Activated CD8-positive, alpha-beta memory T cell treated with anti-CD3 and anti-CD28 coated beads for 48 hours (primary cell): ENCODE results near the gene PLAAT5.
"Not testable (repeated sequence)": the region's sequence is repeated elsewhere in the genome, so short reads cannot be mapped to it uniquely, and the experiment has no call there.

ENCODE experiments used
- DNase-seq, 3 experiments: peaks; one replicate each; pipeline ENCODE4 v3.0.0-alpha.2; 2020; ENCODE audit warnings: low read depth in 2 of 3, low spot score in 2 of 3

The PLAAT5 gene

DNA sequence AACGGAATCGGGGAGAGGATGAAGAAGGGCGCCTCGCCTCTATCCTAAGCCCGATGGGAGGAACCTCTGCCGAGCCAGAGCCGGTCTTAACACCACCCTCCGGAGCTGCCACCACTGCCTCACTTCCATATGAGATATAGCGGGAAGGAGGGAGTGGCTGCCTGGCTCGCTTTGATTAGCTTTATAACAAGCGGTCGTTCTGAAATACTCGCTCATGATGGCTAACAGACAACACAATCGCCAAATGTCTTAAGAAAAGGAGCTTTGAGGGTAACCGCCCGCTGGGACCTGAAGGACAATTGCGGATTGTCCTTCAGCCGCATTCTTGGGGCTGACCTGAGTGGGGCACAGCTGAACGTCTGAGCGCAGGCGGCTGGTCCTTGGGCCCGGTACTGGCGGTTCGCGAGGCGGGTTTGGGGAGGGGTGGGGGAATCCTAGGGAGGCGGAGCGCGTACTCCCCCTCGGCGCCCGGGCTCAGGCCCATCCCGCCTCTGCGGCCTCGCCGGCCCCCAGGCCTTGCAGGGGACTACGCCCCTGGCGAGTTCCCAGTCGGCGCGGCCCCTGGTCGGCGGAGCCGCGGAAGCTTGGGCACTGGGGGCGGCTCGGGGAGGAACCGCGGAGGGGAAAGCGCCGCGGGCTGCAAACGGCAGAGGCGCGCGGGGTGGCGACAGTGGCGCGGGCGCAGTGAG lies at the start of gene PLAAT5:
PLAAT5 (minus strand) TSS at position 617 of the 689 bp plus-strand sequence; CDS start at position 484, 133 bp downstream.
- DNase-seq = no peak

- no peak for DNase-seq
Measured at GRCh38 chr11:63537293-63538101, 46.5 kb upstream of the PLAAT5 start.

GRCh38 chr11:63536669-63537292 lies 45.8 kb upstream of the PLAAT5 start, which contains the start of gene PLAAT4:
PLAAT4 (plus strand) TSS chr11:63536808; CDS start chr11:63536869, 61 bp downstream.
- no peak for DNase-seq

GRCh38 chr11:63535734-63536133 lies 44.8 kb upstream of the PLAAT5 start:
- DNase-seq = no peak

- DNase-seq = no peak
Measured at GRCh38 chr11:63534895-63535461, 44.0 kb upstream of the PLAAT5 start.

DNA sequence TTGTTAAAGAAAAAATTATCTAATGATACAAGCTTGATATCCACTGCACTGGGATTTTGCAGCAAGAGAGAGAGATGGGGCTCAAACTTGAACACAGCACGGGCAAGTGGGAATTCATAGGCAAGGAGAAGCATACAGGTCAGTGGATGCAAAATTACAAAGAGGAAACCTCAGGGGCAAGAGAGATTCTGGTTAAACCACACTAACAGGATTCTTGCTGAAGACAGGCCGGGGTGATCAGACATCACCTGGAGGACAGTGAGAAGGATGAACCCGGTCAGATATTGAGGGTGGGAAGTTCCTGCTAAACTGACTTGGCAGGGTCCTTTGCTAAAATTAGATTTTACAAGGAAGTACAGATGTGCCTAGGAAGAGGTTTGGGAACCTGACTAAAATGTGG lies 43.1 kb upstream of the PLAAT5 start:
- DNase-seq = no peak

DNA sequence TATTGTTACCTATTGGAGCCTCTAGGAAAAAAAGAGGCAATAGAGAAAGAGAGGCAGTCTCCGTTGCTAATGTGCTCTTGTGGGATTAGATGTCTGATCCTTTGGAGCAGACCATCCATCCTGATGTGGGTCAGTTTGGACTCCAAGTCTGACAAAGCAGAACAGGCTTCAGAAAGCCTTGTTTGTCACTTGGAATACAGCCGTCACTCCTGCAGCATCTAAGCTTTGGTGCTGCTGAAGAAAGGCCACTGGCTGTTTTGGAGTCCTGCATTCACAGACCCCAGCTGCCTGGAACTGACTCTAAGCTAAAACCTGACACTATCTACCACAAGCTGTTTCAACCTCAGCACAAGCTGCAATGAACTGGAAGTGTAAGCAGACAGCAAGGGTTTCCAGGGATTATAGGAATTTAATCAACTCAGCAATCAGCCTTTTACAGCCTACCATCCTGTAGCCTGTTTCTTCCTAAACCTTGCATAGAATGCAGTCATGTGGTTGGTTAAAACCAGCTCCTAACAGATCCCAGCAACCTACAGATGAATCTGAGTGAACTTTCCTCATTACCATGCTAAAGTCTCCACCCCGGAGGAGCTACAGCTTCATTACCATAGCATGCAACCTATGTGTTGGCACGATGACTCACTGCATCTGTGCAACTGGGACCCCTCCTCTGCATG lies 42.0 kb upstream of the PLAAT5 start:
- DNase-seq = no peak

GRCh38 chr11:63532117-63532516 lies 41.1 kb upstream of the PLAAT5 start:
- DNase-seq = no peak

GRCh38 chr11:63531074-63531792 lies 40.3 kb upstream of the PLAAT5 start:
- not testable (repeated sequence) for DNase-seq

DNA sequence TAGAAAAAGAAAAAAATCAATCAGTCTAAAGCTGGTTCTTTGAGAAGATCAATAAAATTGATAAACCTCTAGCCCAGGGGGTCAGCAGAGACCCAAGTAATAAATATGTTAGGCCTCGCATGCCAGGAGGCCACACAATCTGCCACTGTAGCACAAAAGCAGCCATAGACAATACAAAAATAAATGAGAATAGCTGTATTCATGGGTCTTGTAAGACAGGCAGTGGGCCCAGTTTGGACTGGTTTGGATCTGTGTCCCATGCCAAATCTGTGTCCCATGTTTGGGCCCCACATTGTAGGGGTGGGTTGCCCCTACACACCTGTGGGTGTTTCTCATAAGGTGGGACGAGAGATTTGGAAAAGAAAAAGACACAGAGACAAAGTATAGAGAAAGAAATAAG lies 39.1 kb upstream of the PLAAT5 start:
- DNase-seq = no peak

DNA sequence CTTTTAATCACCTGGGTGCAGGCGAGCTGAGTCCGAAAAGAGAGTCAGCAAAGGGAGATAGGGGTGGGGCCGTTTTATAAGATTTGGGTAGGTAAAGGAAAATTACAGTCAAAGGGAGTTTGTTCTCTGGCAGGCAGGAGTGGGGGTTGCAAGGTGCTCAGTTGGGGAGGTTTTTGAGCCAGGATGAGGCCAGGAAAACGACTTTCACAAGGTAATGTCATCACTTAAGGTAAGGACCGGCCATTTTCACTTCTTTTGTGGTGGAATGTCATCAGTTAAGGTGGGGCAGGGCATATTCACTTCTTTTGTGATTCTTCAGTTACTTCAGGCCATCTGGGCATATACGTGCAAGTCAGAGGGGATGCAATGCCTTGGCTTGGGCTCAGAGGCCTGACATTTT lies 38.4 kb upstream of the PLAAT5 start:
- not testable (repeated sequence) for DNase-seq

DNA sequence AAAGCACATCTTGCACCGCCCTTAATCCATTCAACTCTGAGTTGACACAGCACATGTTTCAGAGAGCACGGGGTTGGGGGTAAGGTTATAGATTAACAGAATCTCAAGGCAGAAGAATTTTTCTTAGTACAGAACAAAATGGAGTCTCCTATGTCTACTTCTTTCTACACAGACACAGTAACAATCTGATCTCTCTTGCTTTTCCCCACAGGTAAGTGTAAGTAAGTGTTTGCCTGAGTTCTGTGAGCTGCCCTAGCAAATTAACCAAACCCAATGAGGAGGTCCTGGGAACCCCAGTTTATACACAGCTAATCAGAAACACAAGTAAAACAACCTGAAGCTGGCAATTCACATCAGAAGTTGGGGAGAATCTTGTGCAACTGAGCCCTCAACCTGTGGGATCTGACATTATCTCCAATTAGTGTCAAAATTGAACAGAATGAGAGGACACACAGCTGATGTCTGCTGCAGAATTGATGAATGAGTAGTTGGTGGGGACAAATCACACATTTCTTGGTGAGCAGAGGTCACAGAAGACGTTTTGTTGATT lies 37.8 kb upstream of the PLAAT5 start:
- DNase-seq = not testable (repeated sequence)

DNA sequence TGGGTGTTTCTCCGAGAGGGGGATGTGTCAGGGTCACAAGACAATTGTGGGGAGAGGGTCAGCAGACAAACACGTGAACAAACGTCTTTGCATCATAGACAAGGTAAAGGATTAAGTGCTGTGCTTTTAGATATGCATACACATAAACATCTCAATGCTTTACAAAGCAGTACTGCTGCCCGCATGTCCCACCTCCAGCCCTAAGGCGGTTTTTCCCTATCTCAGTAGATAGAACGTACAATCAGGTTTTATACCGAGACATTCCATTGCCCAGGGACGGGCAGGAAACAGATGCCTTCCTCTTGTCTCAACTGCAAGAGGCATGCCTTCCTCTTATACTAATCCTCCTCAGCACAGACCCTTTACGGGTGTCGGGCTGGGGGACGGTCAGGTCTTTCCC lies 37.2 kb upstream of the PLAAT5 start:
- DNase-seq = not testable (repeated sequence)

GRCh38 chr11:63527667-63528066 lies 36.7 kb upstream of the PLAAT5 start:
- DNase-seq = no peak

DNA sequence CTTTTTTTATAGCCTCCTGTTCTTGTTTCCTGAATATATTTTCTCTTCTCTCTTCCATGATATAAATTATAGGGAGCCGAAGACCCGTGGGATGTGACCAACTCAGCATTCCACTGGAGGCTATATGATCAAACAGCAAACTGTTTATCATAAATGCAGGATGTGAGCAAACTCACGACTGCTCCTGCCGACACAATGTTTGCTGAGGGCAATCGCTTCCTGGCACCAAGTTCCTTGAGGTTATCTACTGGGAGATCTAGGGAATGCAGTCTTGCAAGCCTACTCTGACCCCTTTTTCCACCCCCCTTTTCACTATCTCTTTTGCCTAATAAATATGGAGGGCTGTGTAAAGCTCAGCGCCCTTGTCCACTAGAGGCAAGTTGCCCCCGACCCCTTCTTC lies 32.2 kb upstream of the PLAAT5 start:
- DNase-seq = no peak

DNA sequence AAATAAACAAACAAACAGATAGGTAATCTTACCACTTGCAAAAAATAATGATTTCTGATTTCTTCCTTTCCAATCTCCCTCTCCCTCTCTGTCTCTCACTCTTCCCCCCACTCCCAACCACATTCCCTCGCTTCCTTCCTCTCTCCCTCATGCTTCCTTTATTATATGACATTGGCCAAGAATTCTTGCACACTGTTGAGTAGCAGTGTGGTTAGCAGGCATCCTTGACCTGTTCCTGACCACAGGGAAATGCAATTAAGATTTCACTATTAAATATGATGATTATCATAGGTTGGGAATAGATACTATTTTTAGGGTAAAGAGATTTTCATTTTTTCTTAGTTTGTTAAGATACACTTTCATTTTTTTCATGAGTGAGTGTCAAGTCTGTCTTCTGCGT lies 30.9 kb upstream of the PLAAT5 start:
- no peak for DNase-seq

GRCh38 chr11:63520606-63521170 lies 29.7 kb upstream of the PLAAT5 start:
- no peak for DNase-seq

DNA sequence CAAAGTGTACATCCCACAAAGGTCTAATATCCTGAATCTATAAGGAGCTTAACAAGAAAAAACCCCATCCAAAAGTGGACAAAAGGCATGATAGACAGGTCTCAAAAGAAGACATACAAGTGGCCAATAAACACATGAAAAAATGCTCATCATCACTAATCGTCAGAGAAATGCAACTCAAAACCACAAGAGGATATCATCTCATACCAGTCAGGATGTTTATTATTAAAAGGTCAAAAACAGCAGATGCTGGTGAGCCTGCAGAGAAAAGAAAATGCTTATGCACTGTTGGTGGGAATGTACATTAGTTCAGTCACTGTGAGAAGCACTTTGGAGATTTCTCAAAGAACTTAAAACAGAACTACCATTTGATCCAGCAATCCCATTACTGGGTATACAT lies 27.6 kb upstream of the PLAAT5 start:
- no peak for DNase-seq

DNA sequence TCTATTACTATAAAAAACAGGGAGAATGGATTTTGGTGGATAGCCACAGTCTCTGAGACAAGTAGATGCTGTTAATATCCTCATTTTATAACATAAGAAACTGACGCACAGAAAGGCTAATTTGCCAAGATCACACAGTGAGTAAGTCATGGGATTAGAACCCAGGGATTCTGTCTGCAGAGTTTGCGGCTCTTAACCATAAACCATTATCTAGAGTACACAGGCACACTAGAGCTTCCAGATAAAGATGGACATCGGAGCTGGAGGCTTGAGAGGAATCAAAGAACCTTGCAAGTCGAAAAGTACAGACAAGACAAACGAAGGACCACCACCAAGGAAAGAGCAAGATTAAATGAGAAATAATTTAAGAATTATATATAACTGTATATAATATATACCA lies 26.2 kb upstream of the PLAAT5 start:
- no peak for DNase-seq

GRCh38 chr11:63516109-63516508 lies 25.1 kb upstream of the PLAAT5 start:
- DNase-seq = no peak
